GM12878 (cell line): Measurements from ENCODE around the gene SNAPC2. TPM values are rescaled to one million over a fixed set of nuclear protein-coding genes. Genes with fewer than 3 reads are reported as not detected.

Experiments
- ATAC-seq: fragments of 200-7000 bp; cut with Tn5 transposase; 3 replicates; pipeline ENCODE4 v1.9.1; 2020; ENCODE audit warnings: mild to moderate bottlenecking, moderate library complexity
- BruUV-seq: library from RNA; stranded (reverse); fragments of 400-500 nt; replicated peaks from 2 replicates; lab custom pipeline; 2021; lab: Mats Ljungman, UMichigan
- CTCF ChIA-PET: fragments of 300-600 bp; sonication (Branson Sonifier 250); formaldehyde crosslinking; extraction: SDS; loops from one replicate; lab custom pipeline; 2021; ENCODE audit warnings: inconsistent platforms; lab: Yijun Ruan, JAX
- POLR2A ChIA-PET: fragments of 350-600 bp; formaldehyde crosslinking; extraction: SDS; loops from one replicate; lab custom pipeline; 2021; ENCODE audit warnings: inconsistent platforms; lab: Charles Lee
- RAD21 ChIA-PET: fragments of 300-600 bp; sonication (Branson Sonifier 250); formaldehyde crosslinking; loops from one replicate; lab custom pipeline; 2023; ENCODE audit warnings: antibody characterized with exemption; ENCODE audit not compliant: unreplicated experiment; lab: Charles Lee
- SMC1A ChIA-PET: fragments of 300-600 bp; sonication (Branson Sonifier 250); formaldehyde crosslinking; loops from one replicate; lab custom pipeline; 2023; ENCODE audit not compliant: unreplicated experiment, uncharacterized antibody; lab: Charles Lee
- DNase-seq: peaks from one replicate; pipeline ENCODE4 v3.0.0-alpha.2; 2011; ENCODE audit warnings: low read depth, low spot score
- FAIRE-seq: peaks from 3 replicates; lab custom pipeline; 2011; peaks lifted over from hg19 to GRCh38; lab: Jason Lieb, UNC
- H2AFZ ChIP-seq: 2 replicates; pipeline ENCODE4 v1.6.0; 2011; ENCODE audit warnings: low read depth, low read length, control low read depth; ENCODE audit not compliant: control insufficient read depth
- H3K27ac ChIP-seq: 2 replicates; pipeline ENCODE4 v1.5.1; 2011; ENCODE audit warnings: control low read depth; ENCODE audit not compliant: control insufficient read depth, insufficient read depth
- H3K27me3 ChIP-seq, 2 experiments: replicated peaks in 1 of 2; 2 replicates each; pipeline versions ENCODE4 v1.6.0 to v1.6.1; 2011; ENCODE audit warnings: low read length in 1 of 2; ENCODE audit not compliant: control insufficient read depth in 2 of 2, insufficient read depth in 2 of 2
- H3K36me3 ChIP-seq, 2 experiments: 2 replicates each; pipeline ENCODE4 v1.5.1; 2011; ENCODE audit warnings: low read length in 1 of 2; ENCODE audit not compliant: control insufficient read depth in 2 of 2, insufficient read depth in 2 of 2
- H3K4me1 ChIP-seq: 2 replicates; pipeline ENCODE4 v1.6.1; 2011; ENCODE audit warnings: mild to moderate bottlenecking, low read length, moderate library complexity, mixed read lengths; ENCODE audit not compliant: control insufficient read depth, insufficient read depth
- H3K4me2 ChIP-seq: 2 replicates; pipeline ENCODE4 v1.6.0; 2011; ENCODE audit warnings: control low read depth; ENCODE audit not compliant: control insufficient read depth, insufficient read depth
- H3K4me3 ChIP-seq: fragments of 200-600 bp; sonication (generic); 2 replicates; pipeline ENCODE4 v1.5.1; 2016
- H3K79me2 ChIP-seq: 2 replicates; pipeline ENCODE4 v1.6.0; 2011; ENCODE audit warnings: low read length; ENCODE audit not compliant: control insufficient read depth, insufficient read depth
- H3K9ac ChIP-seq: 2 replicates; pipeline ENCODE4 v1.8.0; 2011; ENCODE audit warnings: low read length, control low read depth, mixed read lengths; ENCODE audit not compliant: control insufficient read depth, insufficient read depth
- H3K9me3 ChIP-seq: replicated peaks from 3 replicates; pipeline ENCODE4 v1.5.1; 2011; ENCODE audit warnings: mild to moderate bottlenecking, low read length; ENCODE audit not compliant: control insufficient read depth, insufficient read depth
- H4K20me1 ChIP-seq: 2 replicates; pipeline ENCODE4 v1.6.0; 2011; ENCODE audit not compliant: control insufficient read depth, insufficient read depth
- BHLHE40 ChIP-seq, 2 experiments: fragments of 450-650 bp in 1 of 2; IDR thresholded peaks; 2 replicates each; pipeline ENCODE4 v1.6.1; 2011 to 2017; ENCODE audit warnings: low read depth in 2 of 2, borderline replicate concordance in 1 of 2, improper control_type of control experiment in 1 of 2, low read length in 1 of 2, mild to moderate bottlenecking in 1 of 2
- CEBPZ ChIP-seq: fragments of 150-350 bp; IDR thresholded peaks from 2 replicates; pipeline ENCODE4 v1.6.1; 2016; ENCODE audit warnings: low read depth, low read length
- CHD2 ChIP-seq: IDR thresholded peaks from 2 replicates; pipeline ENCODE4 v1.6.1; 2011; ENCODE audit warnings: low read depth, low read length, improper control_type of control experiment, borderline replicate concordance
- DPF2 ChIP-seq: fragments of 450-650 bp; IDR thresholded peaks from 2 replicates; pipeline ENCODE4 v1.6.1; 2017; ENCODE audit warnings: mild to moderate bottlenecking
- EGR1 ChIP-seq, 2 experiments: IDR thresholded peaks; 1 replicate in 1 of 2; 2 replicates in 1 of 2; pipeline ENCODE4 v1.6.1; 2011 to 2012; ENCODE audit warnings: low read depth in 2 of 2, low read length in 2 of 2, borderline replicate concordance in 1 of 2, mild to moderate bottlenecking in 1 of 2, moderate library complexity in 1 of 2
- MTA3 ChIP-seq: IDR thresholded peaks from 2 replicates; pipeline ENCODE4 v1.6.1; 2012; ENCODE audit warnings: low read length, inconsistent platforms, borderline replicate concordance
- NR2C1 ChIP-seq: fragments of 450-650 bp; IDR thresholded peaks from 2 replicates; pipeline ENCODE4 v1.6.1; 2017; ENCODE audit warnings: antibody characterized with exemption, mild to moderate bottlenecking, moderate library complexity
- NR2F1 ChIP-seq: fragments of 450-650 bp; conservative IDR thresholded peaks from 2 replicates; pipeline ENCODE4 v1.6.1; 2017; ENCODE audit warnings: mild to moderate bottlenecking
- RUNX3 ChIP-seq: IDR thresholded peaks from 2 replicates; pipeline ENCODE4 v1.6.1; 2012; ENCODE audit warnings: low read length, inconsistent platforms
- SIN3A ChIP-seq: IDR thresholded peaks from 2 replicates; pipeline ENCODE4 v1.6.1; 2012; ENCODE audit warnings: low read depth, low read length, improper control_type of control experiment
- TCF12 ChIP-seq: IDR thresholded peaks from 2 replicates; pipeline ENCODE4 v1.6.1; 2011; ENCODE audit warnings: low read depth, mild to moderate bottlenecking, low read length
- YBX1 ChIP-seq: fragments of 450-650 bp; IDR thresholded peaks from 2 replicates; pipeline ENCODE4 v1.6.1; 2016; ENCODE audit warnings: antibody characterized with exemption
- WGBS: methylation state at CpG from one replicate; pipeline ENCODE4 v1.1.6; 2016; ENCODE audit warnings: low lambda C conversion rate; ENCODE audit not compliant: insufficient replicate concordance, insufficient coverage; ENCODE audit errors: missing lambda C conversion rate; 5-methylcytosine and 5-hydroxymethylcytosine counted together
- in situ Hi-C: fragments of 300-500 bp; cut with MboI; formaldehyde crosslinking; loops from 9 replicates; pipeline ENCODE4 v1.14.3; 2018; ENCODE audit warnings: mixed read lengths
- intact Hi-C: fragments of 100-400 bp; cut with micrococcal nuclease; formaldehyde crosslinking; loops from one replicate; pipeline ENCODE4 v1.14.2; 2022; ENCODE audit not compliant: unreplicated experiment
- polyA plus RNA-seq, 11 experiments: library from polyadenylated mRNA; depleted of rRNA in 4 of 11; unstranded in 6 of 11; stranded (reverse) in 5 of 11; fragments of >200 nt; fragmentation: Nextera tagmentation in 4 of 11; fragmentation: Illumina TruSeq in 1 of 11; extraction: Ambion mirVana in 4 of 11; extraction: Trizol in 1 of 11; gene quantifications; 1 replicate in 1 of 11; 2 replicates in 10 of 11; pipeline versions ENCODE4 v1.2.1 to v1.2.3, GENCODE V29; 2011 to 2016; ENCODE audit warnings: inconsistent platforms in 2 of 11, missing spikeins in 2 of 11, low read depth in 1 of 11
- total RNA-seq, 4 experiments: library from RNA; depleted of rRNA in 3 of 4; stranded (reverse); fragments of >200 nt in 3 of 4; fragmentation: Illumina TruSeq in 1 of 4; extraction: Trizol in 1 of 4; gene quantifications; 2 replicates each; pipeline versions ENCODE4 v1.2.1 to v1.2.3, GENCODE V29; 2013 to 2021
- TF ChIP-seq, protein P1 (sequence below): fragments of 450-650 bp; conservative IDR thresholded peaks from 2 replicates; pipeline ENCODE4 v1.6.1; 2017; ENCODE audit warnings: mild to moderate bottlenecking, moderate library complexity
- TF ChIP-seq, protein P2 (sequence below): fragments of 450-650 bp; IDR thresholded peaks from 2 replicates; pipeline ENCODE4 v1.6.1; 2017; ENCODE audit warnings: low read depth, mild to moderate bottlenecking, moderate library complexity

SNAPC2 gene
- total and polyA plus RNA-seq, 10 of the 15 experiments (the other 5 are each of a cell fraction or from before 2014, with no cell fraction given): 0.19 to 20.8 (median 12.6) TPM

DNA sequence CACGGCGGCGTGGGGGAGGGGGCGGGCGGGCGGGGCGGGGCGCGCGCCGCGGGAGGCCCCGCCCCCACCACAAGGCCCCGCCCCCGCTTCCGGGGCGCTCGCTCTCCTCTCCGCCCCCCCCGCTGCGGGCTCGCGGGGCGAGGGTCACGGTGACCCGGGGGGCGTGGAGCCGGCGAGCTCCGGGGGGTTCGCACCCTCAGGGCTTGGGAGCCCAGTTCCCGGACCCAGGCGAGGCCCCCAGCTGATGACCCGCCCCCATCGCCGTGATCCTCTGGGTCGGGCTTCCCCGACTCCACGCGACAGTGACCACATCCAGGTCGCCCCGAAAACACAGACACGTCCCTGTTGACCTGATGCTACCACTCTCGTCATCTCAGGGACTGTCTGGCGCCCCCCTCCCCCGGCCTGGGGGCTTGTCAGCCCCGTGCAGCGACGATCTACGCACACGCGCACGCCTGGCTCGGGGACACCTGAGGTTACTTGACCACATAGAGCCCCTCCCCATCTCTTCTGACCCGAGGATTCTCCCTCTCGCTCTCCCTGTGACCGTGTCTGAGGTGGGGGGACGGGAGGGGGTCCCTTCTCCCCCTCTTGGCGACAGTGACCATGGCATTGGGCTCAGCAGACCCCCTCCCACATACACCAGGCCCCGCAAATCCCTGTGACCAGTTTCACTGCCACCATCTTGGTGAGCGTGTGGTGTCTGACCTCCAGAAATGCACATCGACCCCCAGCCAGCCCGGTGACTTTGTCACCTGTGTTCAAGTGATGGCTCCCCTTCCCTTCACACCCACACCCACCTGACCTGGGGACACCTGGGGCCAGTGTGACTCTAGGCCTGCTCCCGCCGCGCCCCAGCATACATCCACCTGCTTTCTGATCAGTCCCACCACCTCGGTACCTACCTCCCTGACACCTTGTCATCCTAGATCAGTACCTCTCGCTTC, 15.8 kb upstream of the SNAPC2 start:
- peaks cover 9% of the 10 kb centered on the region; the same call in 1 of the 2 replicates for H4K20me1 ChIP-seq
- ChIA-PET SMC1A (interaction anchor here (1.2 kb wide), 1 partner anchor 16 kb away, joined by 13 read pairs; the partner anchor contains the start of gene SNAPC2), POLR2A (interaction anchor here (0.6 to 1.6 kb wide), 5 partner anchors 16 to 1513 kb away, joined by 4 to 27 read pairs (median 7); partner anchors contain the start of gene SNAPC2), CTCF (interaction anchor here (0.7 to 3.3 kb wide), 8 partner anchors 13 to 336 kb away, joined by 4 to 13 read pairs (median 6); partner anchors contain the start of genes SNAPC2, TIMM44 and TRAPPC5), RAD21 (interaction anchor here (0.6 to 1.6 kb wide), 6 partner anchors 16 to 162 kb away, joined by 3 to 17 read pairs (median 3); partner anchors contain the start of genes SNAPC2 and TIMM44)
- peak overlapping the region; percentile 95 for H3K4me3 ChIP-seq
- peak overlapping the region; percentile 81 for H3K27ac ChIP-seq
- H3K27me3 ChIP-seq: no peaks in the 10 kb centered on the region
- H3K4me1 ChIP-seq: peaks cover 14% of the 10 kb centered on the region
- H3K4me2 ChIP-seq: peak overlapping the region; percentile 98
- ATAC-seq (peak; percentile 59), DNase-seq (no peak), FAIRE-seq (no peak)
- peaks cover 0 to 2% of the 10 kb centered on the region in 2 experiments; a peak in 1 of 4 replicates for H3K36me3 ChIP-seq
- H3K9ac ChIP-seq: peak overlapping the region; percentile 93
- peaks cover 36% of the 10 kb centered on the region for H3K79me2 ChIP-seq
- no peaks in the 10 kb centered on the region for H3K9me3 ChIP-seq
- peak overlapping the region; percentile 82 for H2AFZ ChIP-seq
- 15% methylated on average over 36 of the region's 68 CpGs for WGBS
- intact Hi-C loops: loop anchor here (10.0 kb wide), 1 partner anchor 220 kb away; the partner anchor contains the start of gene TRAPPC5
- BruUV-seq: no TSS peak
- in situ Hi-C loops: no loop called here
- TF ChIP-seq EGR1 (IDR thresholded peaks at IDR 0.05; ENCODE audit: borderline replicate concordance in 1 of 2, low read depth in 2 of 2, low read length in 2 of 2) (peak in 1 of 2 experiments; percentile 65; a peak in 2 of 3 replicates), NR2F1 (peak; percentile 96), DPF2 (peak; percentile 72), TCF12 (0 out of 2 replicates have a peak, but pooled peaks have one; percentile 29), YBX1 (no peak), NR2C1 (peak; percentile 58), CEBPZ (no peak), MTA3 (no peak), RUNX3 (peak; percentile 56), BHLHE40 (IDR thresholded peaks at IDR 0.05; ENCODE audit: borderline replicate concordance in 1 of 2, low read depth in 2 of 2, low read length in 1 of 2) (peak in 1 of 2 experiments; percentile 77; a peak in 2 of 4 replicates), CHD2 (0 out of 2 replicates have a peak, but pooled peaks have one; percentile 13), SIN3A (peak; percentile 70; the same call in 1 of the 2 replicates)
- TF ChIP-seq, protein P1, sequence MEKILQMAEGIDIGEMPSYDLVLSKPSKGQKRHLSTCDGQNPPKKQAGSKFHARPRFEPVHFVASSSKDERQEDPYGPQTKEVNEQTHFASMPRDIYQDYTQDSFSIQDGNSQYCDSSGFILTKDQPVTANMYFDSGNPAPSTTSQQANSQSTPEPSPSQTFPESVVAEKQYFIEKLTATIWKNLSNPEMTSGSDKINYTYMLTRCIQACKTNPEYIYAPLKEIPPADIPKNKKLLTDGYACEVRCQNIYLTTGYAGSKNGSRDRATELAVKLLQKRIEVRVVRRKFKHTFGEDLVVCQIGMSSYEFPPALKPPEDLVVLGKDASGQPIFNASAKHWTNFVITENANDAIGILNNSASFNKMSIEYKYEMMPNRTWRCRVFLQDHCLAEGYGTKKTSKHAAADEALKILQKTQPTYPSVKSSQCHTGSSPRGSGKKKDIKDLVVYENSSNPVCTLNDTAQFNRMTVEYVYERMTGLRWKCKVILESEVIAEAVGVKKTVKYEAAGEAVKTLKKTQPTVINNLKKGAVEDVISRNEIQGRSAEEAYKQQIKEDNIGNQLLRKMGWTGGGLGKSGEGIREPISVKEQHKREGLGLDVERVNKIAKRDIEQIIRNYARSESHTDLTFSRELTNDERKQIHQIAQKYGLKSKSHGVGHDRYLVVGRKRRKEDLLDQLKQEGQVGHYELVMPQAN: peak; percentile 69; the same call in 1 of the 2 replicates
- TF ChIP-seq, protein P2, sequence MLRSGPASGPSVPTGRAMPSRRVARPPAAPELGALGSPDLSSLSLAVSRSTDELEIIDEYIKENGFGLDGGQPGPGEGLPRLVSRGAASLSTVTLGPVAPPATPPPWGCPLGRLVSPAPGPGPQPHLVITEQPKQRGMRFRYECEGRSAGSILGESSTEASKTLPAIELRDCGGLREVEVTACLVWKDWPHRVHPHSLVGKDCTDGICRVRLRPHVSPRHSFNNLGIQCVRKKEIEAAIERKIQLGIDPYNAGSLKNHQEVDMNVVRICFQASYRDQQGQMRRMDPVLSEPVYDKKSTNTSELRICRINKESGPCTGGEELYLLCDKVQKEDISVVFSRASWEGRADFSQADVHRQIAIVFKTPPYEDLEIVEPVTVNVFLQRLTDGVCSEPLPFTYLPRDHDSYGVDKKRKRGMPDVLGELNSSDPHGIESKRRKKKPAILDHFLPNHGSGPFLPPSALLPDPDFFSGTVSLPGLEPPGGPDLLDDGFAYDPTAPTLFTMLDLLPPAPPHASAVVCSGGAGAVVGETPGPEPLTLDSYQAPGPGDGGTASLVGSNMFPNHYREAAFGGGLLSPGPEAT: peak; percentile 47; the same call in 1 of the 2 replicates
